Lower leg skin (tissue), 4 donors: ENCODE results near the gene SHISA2. TPM values are rescaled to one million over a fixed set of nuclear protein-coding genes. Genes with fewer than 3 reads are reported as not detected.
"Not testable (repeated sequence)": the region's sequence is repeated elsewhere in the genome, so short reads cannot be mapped to it uniquely, and the experiment has no call there.

Experiments used
- DNase-seq, 2 donors: peaks; one replicate each; pipeline ENCODE4 v3.0.0-alpha.2; 2019; ENCODE audit warnings: low spot score in 2 of 2
- H3K4me3 ChIP-seq: fragments of 200-600 bp; sonication (generic); 2 replicates; pipeline ENCODE4 v1.5.1; 2017; ENCODE audit warnings: mild to moderate bottlenecking, low read depth; ENCODE audit not compliant: poor library complexity, severe bottlenecking
- CTCF ChIP-seq, 3 donors: fragments of 450-650 bp; IDR thresholded peaks; one replicate each; pipeline ENCODE4 v1.5.1; 2016; ENCODE audit warnings: antibody characterized with exemption in 3 of 3, mild to moderate bottlenecking in 3 of 3, moderate library complexity in 2 of 3
- POLR2A ChIP-seq, 2 donors: fragments of 450-650 bp; IDR thresholded peaks; one replicate each; pipeline ENCODE4 v1.6.1; 2016 to 2017; ENCODE audit warnings: antibody characterized with exemption in 2 of 2, mild to moderate bottlenecking in 1 of 2, moderate library complexity in 1 of 2
- WGBS, 2 donors: methylation state at CpG; one replicate each; pipeline ENCODE4 v1.1.5; 2018; 5-methylcytosine and 5-hydroxymethylcytosine counted together
- intact Hi-C: fragments of 100-400 bp; cut with DNase I; formaldehyde crosslinking; loops from one replicate; pipeline ENCODE4 v1.15.0; 2023; ENCODE audit warnings: low total_unique reads
- total RNA-seq, 4 donors: library from RNA; depleted of rRNA; stranded (reverse); fragments of >200 nt; gene quantifications; one replicate each; pipeline ENCODE4 v1.1.0, GENCODE V29; 2016

The SHISA2 gene
- total RNA-seq, 4 donors from 2014 or later, result 0.19 to 5.8 (median 0.99) TPM

GRCh38 chr13:26071691-26072090 is 19.9 kb upstream of the SHISA2 start:
- intact Hi-C loops, result loop anchor here (10.0 kb wide), 1 partner anchor 1067 kb away; no protein-coding TSS in a partner anchor
- WGBS, 2 donors, result 87 to 88% methylated on average over 2 of the region's 2 CpGs

GRCh38 chr13:26069642-26070041 is 17.8 kb upstream of the SHISA2 start:
- intact Hi-C loops, result loop anchor here (10.0 kb wide), 1 partner anchor 1065 kb away; no protein-coding TSS in a partner anchor

More at GRCh38 chr13:26071691-26072090, 19.9 kb upstream of the SHISA2 start:
- H3K4me3 ChIP-seq, result no peak overlapping the region
- no peak for DNase-seq
- no peak for TF ChIP-seq CTCF (IDR thresholded peaks at IDR 0.05)
- no peak for TF ChIP-seq POLR2A (IDR thresholded peaks at IDR 0.05)

GRCh38 chr13:26068372-26068771 is 16.6 kb upstream of the SHISA2 start:
- intact Hi-C loops, result not testable (repeated sequence)
- WGBS, 2 donors, result 97 to 98% methylated on average over 2 of the region's 2 CpGs

More at GRCh38 chr13:26069642-26070041, 17.8 kb upstream of the SHISA2 start:
- DNase-seq, H3K4me3 ChIP-seq: not testable (repeated sequence)
- WGBS, 2 donors, result 82 to 84% methylated on average over 8 of the region's 8 CpGs

DNA sequence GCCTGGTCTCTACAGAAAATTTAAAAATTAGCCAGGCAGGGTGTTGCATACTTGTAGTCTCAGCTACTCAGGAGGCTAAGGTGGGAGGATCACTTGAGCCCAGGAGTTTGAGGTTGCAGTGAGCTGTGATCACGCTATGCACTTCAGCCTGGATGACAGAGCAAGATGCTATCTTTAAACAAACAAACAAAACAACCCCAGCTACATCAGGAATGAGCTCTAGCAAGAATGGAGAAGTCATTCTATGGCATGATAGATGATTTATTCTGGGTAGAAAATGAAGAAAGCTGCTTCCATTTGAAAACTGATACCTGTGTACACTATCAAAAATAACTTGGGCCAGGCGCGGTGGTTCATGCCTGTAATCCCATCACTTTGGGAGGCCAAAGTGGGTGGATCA is 15.8 kb upstream of the SHISA2 start:
- no peak overlapping the region for H3K4me3 ChIP-seq
- DNase-seq, result no peak
- intact Hi-C loops, result no loop called here
- 94 to 100% methylated on average over 3 of the region's 3 CpGs for WGBS, 2 donors
- TF ChIP-seq CTCF (IDR thresholded peaks at IDR 0.05), result no peak
- no peak for TF ChIP-seq POLR2A (IDR thresholded peaks at IDR 0.05)

More at GRCh38 chr13:26068372-26068771, 16.6 kb upstream of the SHISA2 start:
- not testable (repeated sequence) for H3K4me3 ChIP-seq, DNase-seq

- intact Hi-C loops, H3K4me3 ChIP-seq, DNase-seq: not testable (repeated sequence)
- 82 to 83% methylated on average over 7 of the region's 7 CpGs for WGBS, 2 donors
Observed at GRCh38 chr13:26066492-26066891, 14.7 kb upstream of the SHISA2 start.

GRCh38 chr13:26062853-26063444 is 11.1 kb upstream of the SHISA2 start:
- no peak for TF ChIP-seq POLR2A (IDR thresholded peaks at IDR 0.05)
- no peak for TF ChIP-seq CTCF (IDR thresholded peaks at IDR 0.05)
- 49 to 52% methylated on average over 5 of the region's 5 CpGs for WGBS, 2 donors
- intact Hi-C loops, result loop anchor here (5.0 kb wide), 1 partner anchor 486 kb away; no protein-coding TSS in a partner anchor

DNA sequence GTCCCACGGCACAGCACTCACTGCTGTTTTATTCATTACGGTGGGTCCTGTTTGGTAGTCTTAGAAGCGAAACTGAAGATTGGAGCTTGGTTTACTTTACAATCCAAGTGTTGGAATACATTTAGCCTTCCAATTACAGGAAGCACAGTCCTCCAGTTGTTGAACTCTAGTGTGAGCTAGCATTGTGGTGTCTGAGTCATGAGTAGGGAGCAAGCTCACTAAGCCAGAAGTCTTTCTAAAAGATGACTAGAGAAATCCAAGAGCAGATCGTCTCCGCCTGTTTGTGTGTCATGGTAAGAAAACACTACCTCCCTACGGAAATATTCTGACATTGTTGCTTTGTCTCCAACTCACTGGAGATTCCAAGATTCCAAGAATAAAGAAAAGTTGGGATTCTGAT is 10.1 kb upstream of the SHISA2 start:
- no peak overlapping the region for H3K4me3 ChIP-seq
- intact Hi-C loops, result loop anchor here (5.0 kb wide), 1 partner anchor 485 kb away; no protein-coding TSS in a partner anchor
- 69 to 76% methylated on average over 6 of the region's 6 CpGs for WGBS, 2 donors
- no peak for DNase-seq
- TF ChIP-seq POLR2A (IDR thresholded peaks at IDR 0.05) (no peak), CTCF (IDR thresholded peaks at IDR 0.05) (no peak)

More at GRCh38 chr13:26062853-26063444, 11.1 kb upstream of the SHISA2 start:
- H3K4me3 ChIP-seq, result no peak overlapping the region
- peak in 1 of 2 donors; percentile 25 for DNase-seq
